ENCODE data around the gene BBS4.

DNA sequence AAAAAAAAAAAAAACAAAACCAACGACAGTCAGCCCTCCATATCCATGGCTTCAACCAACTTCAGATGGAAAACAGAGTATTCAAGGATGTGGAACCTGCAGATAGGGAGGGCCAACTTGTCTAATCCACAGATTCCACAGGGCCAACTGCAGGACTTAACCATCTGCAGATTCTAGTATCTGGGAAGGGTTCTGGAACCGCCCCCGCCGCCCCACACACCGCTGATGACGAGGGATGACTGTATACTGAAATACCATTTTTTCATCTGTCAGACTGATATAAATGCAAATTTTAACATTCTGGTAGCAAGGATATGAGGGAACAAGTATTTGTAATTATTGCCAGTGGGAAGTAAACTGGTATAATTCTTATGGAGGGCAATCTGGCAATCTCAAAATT lies 68.1 kb downstream of the BBS4 start:
- TF ChIP-seq, protein P1, sequence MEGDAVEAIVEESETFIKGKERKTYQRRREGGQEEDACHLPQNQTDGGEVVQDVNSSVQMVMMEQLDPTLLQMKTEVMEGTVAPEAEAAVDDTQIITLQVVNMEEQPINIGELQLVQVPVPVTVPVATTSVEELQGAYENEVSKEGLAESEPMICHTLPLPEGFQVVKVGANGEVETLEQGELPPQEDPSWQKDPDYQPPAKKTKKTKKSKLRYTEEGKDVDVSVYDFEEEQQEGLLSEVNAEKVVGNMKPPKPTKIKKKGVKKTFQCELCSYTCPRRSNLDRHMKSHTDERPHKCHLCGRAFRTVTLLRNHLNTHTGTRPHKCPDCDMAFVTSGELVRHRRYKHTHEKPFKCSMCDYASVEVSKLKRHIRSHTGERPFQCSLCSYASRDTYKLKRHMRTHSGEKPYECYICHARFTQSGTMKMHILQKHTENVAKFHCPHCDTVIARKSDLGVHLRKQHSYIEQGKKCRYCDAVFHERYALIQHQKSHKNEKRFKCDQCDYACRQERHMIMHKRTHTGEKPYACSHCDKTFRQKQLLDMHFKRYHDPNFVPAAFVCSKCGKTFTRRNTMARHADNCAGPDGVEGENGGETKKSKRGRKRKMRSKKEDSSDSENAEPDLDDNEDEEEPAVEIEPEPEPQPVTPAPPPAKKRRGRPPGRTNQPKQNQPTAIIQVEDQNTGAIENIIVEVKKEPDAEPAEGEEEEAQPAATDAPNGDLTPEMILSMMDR (IDR thresholded peaks at IDR 0.05 in 8 of 11, conservative IDR thresholded peaks at IDR 0.05 in 3 of 11), result no peak
- TF ChIP-seq POLR2A (IDR thresholded peaks at IDR 0.05) (no peak), POLR2AphosphoS5 (IDR thresholded peaks at IDR 0.05) (no peak)
